Testis (tissue), 5 donors: ENCODE data around the gene ACBD6. TPM values are rescaled to one million over a fixed set of nuclear protein-coding genes. Genes with fewer than 3 reads are reported as not detected.
"Not testable (repeated sequence)": the region's sequence is repeated elsewhere in the genome, so short reads cannot be mapped to it uniquely, and the experiment has no call there.

Experiments used
- DNase-seq: peaks from one replicate; pipeline ENCODE4 v3.0.0-alpha.2; 2019
- H3K27ac ChIP-seq, 2 donors: fragments of 200-600 bp; sonication (generic); one replicate each; pipeline ENCODE4 v1.5.1; 2019
- H3K27me3 ChIP-seq: fragments of 200-600 bp; sonication (generic); one replicate; pipeline ENCODE4 v1.5.1; 2019
- H3K36me3 ChIP-seq: fragments of 200-600 bp; sonication (generic); one replicate; pipeline ENCODE4 v1.5.1; 2017; ENCODE audit warnings: low read depth; ENCODE audit errors: missing control alignments
- H3K4me1 ChIP-seq: fragments of 200-600 bp; sonication (generic); one replicate; pipeline ENCODE4 v1.5.1; 2019
- H3K4me3 ChIP-seq, 2 donors: fragments of 200-600 bp; sonication (generic); one replicate each; pipeline ENCODE4 v1.5.1; 2017 to 2019
- H3K9me3 ChIP-seq: fragments of 200-600 bp; sonication (generic); one replicate; pipeline ENCODE4 v1.5.1; 2017
- CTCF ChIP-seq, 3 experiments: fragments of 450-650 bp in 2 of 3; fragments of 200-600 bp in 1 of 3; sonication (generic) in 1 of 3; IDR thresholded peaks; one replicate each; pipeline ENCODE4 v1.5.1; 2016 to 2019; ENCODE audit warnings: antibody characterized with exemption in 3 of 3, mild to moderate bottlenecking in 2 of 3, moderate library complexity in 1 of 3
- POLR2A ChIP-seq: fragments of 450-650 bp; IDR thresholded peaks from one replicate; pipeline ENCODE4 v1.6.1; 2017; ENCODE audit warnings: antibody characterized with exemption, mild to moderate bottlenecking, moderate library complexity
- WGBS, 2 donors: methylation state at CpG; one replicate each; pipeline ENCODE4 v1.1.5; 2018; 5-methylcytosine and 5-hydroxymethylcytosine counted together
- intact Hi-C: fragments of 100-400 bp; cut with DNase I; formaldehyde crosslinking; loops from one replicate; pipeline ENCODE4 v1.15.1; 2023; ENCODE audit warnings: low total_unique reads
- long read RNA-seq, 2 donors: transcript quantifications; one replicate each; lab custom pipeline, GENCODE V29; 2026
- polyA plus RNA-seq: library from polyadenylated mRNA; stranded (reverse); fragments of 350-450 nt; fragmentation: Illumina TruSeq; extraction: RNeasy Lipid Tissue Mini Kit (QIAGEN cat#74804); gene quantifications from one replicate; pipeline ENCODE4 v1.2.3, GENCODE V29; 2014; ENCODE audit warnings: low read depth, low replicate concordance; ENCODE audit not compliant: insufficient read depth
- total RNA-seq, 2 donors: library from RNA; depleted of rRNA; stranded (reverse); fragments of >200 nt; gene quantifications; one replicate each; pipeline ENCODE4 v1.2.3, GENCODE V29; 2016

The ACBD6 gene
- total RNA-seq (100 to 1,000 TPM in 1 of 2 donors, 10 to 100 TPM in 1; 97.2 to 102 TPM), polyA plus RNA-seq (61.9 TPM)
- long read RNA-seq, donor 1, transcript ACBD6-201 (8 exons, 1,670 nt), result major isoform, 22 of 29 reads
- long read RNA-seq, donor 1, partial matches to known transcripts, result 7 of 29 reads
- long read RNA-seq, donor 1, other reads (novel, unspliced or antisense), result 0 of 29 reads
- long read RNA-seq, donor 2, transcript ACBD6-201 (8 exons, 1,670 nt), result major isoform, 8 of 15 reads
- long read RNA-seq, donor 2, partial matches to known transcripts, result 6 of 15 reads
- long read RNA-seq, donor 2, other reads (novel, unspliced or antisense), result 0 of 15 reads

GRCh38 chr1:180502361-180503279 is at the start of gene ACBD6:
TSS of gene ACBD6 (minus strand) at chr1:180502577. CDS start at chr1:180502266, 311 bp downstream.
- no peaks in the 10 kb centered on the region for H3K27me3 ChIP-seq
- 0 to 1% methylated on average over 20 to 59 of the region's 83 CpGs for WGBS, 2 donors
- no peaks in the 10 kb centered on the region for H3K9me3 ChIP-seq
- H3K4me3 ChIP-seq, result peak within 1 kb of the TSS; percentile 80 to 97
- H3K27ac ChIP-seq, result peak within 1 kb of the TSS; percentile 95 to 96
- H3K36me3 ChIP-seq, result no peaks in the 10 kb centered on the region
- DNase-seq, result peak; percentile 90
- peaks cover 19% of the 10 kb centered on the region for H3K4me1 ChIP-seq
- intact Hi-C loops, result no loop called here
- peak in 1 of 3 experiments; percentile 12 for TF ChIP-seq CTCF (IDR thresholded peaks at IDR 0.05)
- TF ChIP-seq POLR2A, result no peak

- H3K4me3 ChIP-seq, result no peak overlapping the region
- WGBS, 2 donors, result 71 to 85% methylated on average over 1 of the region's 1 CpG
- TF ChIP-seq CTCF (IDR thresholded peaks at IDR 0.05) (no peak), POLR2A (no peak)
- H3K36me3 ChIP-seq, result no peaks in the 10 kb centered on the region
- no peaks in the 10 kb centered on the region for H3K4me1 ChIP-seq
- no peak overlapping the region for H3K27ac ChIP-seq
- no peak for DNase-seq
- H3K9me3 ChIP-seq, result no peaks in the 10 kb centered on the region
- intact Hi-C loops, result no loop called here
- no peaks in the 10 kb centered on the region for H3K27me3 ChIP-seq
Observed at GRCh38 chr1:180551997-180552396, 49.6 kb upstream of the ACBD6 start.

GRCh38 chr1:180550241-180550640 is 47.9 kb upstream of the ACBD6 start:
- Histone ChIP-seq H3K27me3 (no peaks in the 10 kb centered on the region), H3K36me3 (no peaks in the 10 kb centered on the region), H3K4me1 (no peaks in the 10 kb centered on the region), H3K9me3 (no peaks in the 10 kb centered on the region), H3K27ac (no peak overlapping the region), H3K4me3 (no peak overlapping the region)
- no peak for DNase-seq
- no peak for TF ChIP-seq POLR2A
- no peak for TF ChIP-seq CTCF (IDR thresholded peaks at IDR 0.05)
- intact Hi-C loops, result no loop called here
- WGBS, 2 donors, result 88 to 94% methylated on average over 3 of the region's 3 CpGs

- intact Hi-C loops, result not testable (repeated sequence)
Observed at GRCh38 chr1:180549770-180550169, 47.4 kb upstream of the ACBD6 start.

GRCh38 chr1:180548686-180549317 is 46.4 kb upstream of the ACBD6 start:
- 91 to 92% methylated on average over 7 of the region's 7 CpGs for WGBS, 2 donors
- intact Hi-C loops, result no loop called here

More at GRCh38 chr1:180549770-180550169, 47.4 kb upstream of the ACBD6 start:
- H3K27ac ChIP-seq, H3K27me3 ChIP-seq, H3K9me3 ChIP-seq, H3K4me1 ChIP-seq, H3K4me3 ChIP-seq, H3K36me3 ChIP-seq, DNase-seq: not testable (repeated sequence)
- 87 to 91% methylated on average over 8 of the region's 8 CpGs for WGBS, 2 donors

More at GRCh38 chr1:180548686-180549317, 46.4 kb upstream of the ACBD6 start:
- no peaks in the 10 kb centered on the region for H3K36me3 ChIP-seq
- no peaks in the 10 kb centered on the region for H3K27me3 ChIP-seq
- H3K4me1 ChIP-seq, result no peaks in the 10 kb centered on the region
- no peak for DNase-seq
- TF ChIP-seq POLR2A (no peak), CTCF (IDR thresholded peaks at IDR 0.05) (no peak)
- no peak overlapping the region for H3K27ac ChIP-seq
- no peaks in the 10 kb centered on the region for H3K9me3 ChIP-seq
- H3K4me3 ChIP-seq, result no peak overlapping the region
